Activated CD4-positive, alpha-beta memory T cell treated with anti-CD3 and anti-CD28 coated beads for 36 hours (primary cell): ENCODE results near the gene GATB. TPM values are rescaled to one million over a fixed set of nuclear protein-coding genes. Genes with fewer than 3 reads are reported as not detected.

Source experiments
- CTCF ChIA-PET: fragments of 350-600 bp; sonication (Branson Sonifier 250); formaldehyde crosslinking; loops from one replicate; lab custom pipeline; 2021; ENCODE audit warnings: antibody characterized with exemption, inconsistent platforms; lab: Charles Lee
- POLR2A ChIA-PET: fragments of 350-600 bp; sonication (Branson Sonifier 250); formaldehyde crosslinking; loops from one replicate; lab custom pipeline; 2021; ENCODE audit warnings: antibody characterized with exemption; lab: Charles Lee
- DNase-seq: peaks from one replicate; pipeline ENCODE4 v3.0.0-alpha.2; 2020
- H3K27ac Mint-ChIP-seq: one replicate; pipeline ENCODE4 v1.8.0; 2021; ENCODE audit warnings: mixed read lengths
- H3K27me3 Mint-ChIP-seq: one replicate; pipeline ENCODE4 v1.8.0; 2021; ENCODE audit warnings: mixed read lengths
- H3K36me3 Mint-ChIP-seq: one replicate; pipeline ENCODE4 v1.8.0; 2021; ENCODE audit warnings: mixed read lengths
- H3K4me1 Mint-ChIP-seq: one replicate; pipeline ENCODE4 v1.8.0; 2021; ENCODE audit warnings: low read depth, mixed read lengths
- H3K4me3 Mint-ChIP-seq: one replicate; pipeline ENCODE4 v1.8.0; 2021; ENCODE audit warnings: mild to moderate bottlenecking, mixed read lengths
- H3K9me3 Mint-ChIP-seq: one replicate; pipeline ENCODE4 v1.8.0; 2021; ENCODE audit warnings: mixed read lengths
- intact Hi-C: fragments of 100-400 bp; cut with micrococcal nuclease; formaldehyde crosslinking; loops from one replicate; pipeline ENCODE4 v1.15.1; 2023
- total RNA-seq, 2 experiments: library from RNA; stranded (reverse); gene quantifications; one replicate each; pipeline ENCODE4 v1.2.3, GENCODE V29; 2021

The GATB gene
- total RNA-seq, 2 experiments from 2014 or later = 16.1 to 16.5 TPM

DNA sequence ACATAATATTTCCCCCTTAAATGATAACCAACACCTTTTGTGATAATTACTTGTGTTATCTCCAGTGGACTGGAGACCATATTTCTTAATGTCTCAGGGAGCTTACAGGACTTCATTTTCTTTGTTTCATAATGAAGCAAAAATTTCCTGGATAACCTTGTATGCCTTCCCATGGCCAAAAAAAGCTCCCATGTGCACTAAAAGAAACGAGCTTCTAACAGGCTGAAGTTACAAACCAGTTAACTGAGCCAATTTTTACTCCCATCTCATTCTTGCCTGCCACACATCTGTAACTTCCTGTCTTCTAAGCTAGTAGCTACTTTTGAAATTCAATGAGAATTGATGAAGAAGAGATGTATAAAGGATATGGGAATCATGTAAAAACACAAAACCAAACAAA lies 32.8 kb downstream of the GATB start:
- Mint-ChIP-seq H3K9me3 (no peaks in the 10 kb centered on the region), H3K27me3 (no peaks in the 10 kb centered on the region), H3K27ac (no peak overlapping the region), H3K36me3 (peaks cover 2% of the 10 kb centered on the region), H3K4me1 (peaks cover 10% of the 10 kb centered on the region), H3K4me3 (no peak overlapping the region)
- POLR2A ChIA-PET = no interaction called here
- no peak for DNase-seq
- CTCF ChIA-PET = interaction anchor here (1.0 to 1.1 kb wide), 2 partner anchors 25 to 74 kb away, joined by 3 read pairs; no protein-coding TSS in a partner anchor
- intact Hi-C loops = loop anchor here (2.0 kb wide), 1 partner anchor 25 kb away; no protein-coding TSS in a partner anchor

DNA sequence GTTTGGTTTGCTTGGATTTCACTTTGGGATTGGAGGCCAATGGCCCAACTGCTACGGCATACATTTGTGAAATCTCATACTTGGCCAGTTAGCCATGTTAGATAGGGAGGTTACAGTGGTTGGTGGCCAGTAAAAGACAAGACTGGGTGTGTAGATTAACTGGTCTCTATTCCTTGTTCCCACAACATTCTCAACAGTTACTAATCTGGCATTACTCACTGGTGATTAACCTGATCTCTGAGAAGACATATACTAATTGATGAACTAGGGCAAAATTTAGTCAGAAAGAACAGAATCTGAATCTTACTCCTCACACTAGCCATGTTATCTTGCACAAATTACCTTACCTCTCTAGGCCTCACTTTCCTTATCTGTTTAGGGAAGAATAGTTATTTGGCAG lies 33.4 kb downstream of the GATB start:
- ChIA-PET CTCF (no interaction called here), POLR2A (no interaction called here)
- intact Hi-C loops = no loop called here
- Mint-ChIP-seq H3K27me3 (no peaks in the 10 kb centered on the region), H3K4me1 (peaks cover 10% of the 10 kb centered on the region), H3K36me3 (peaks cover 2% of the 10 kb centered on the region), H3K27ac (no peak overlapping the region), H3K9me3 (no peaks in the 10 kb centered on the region), H3K4me3 (no peak overlapping the region)
- no peak for DNase-seq

DNA sequence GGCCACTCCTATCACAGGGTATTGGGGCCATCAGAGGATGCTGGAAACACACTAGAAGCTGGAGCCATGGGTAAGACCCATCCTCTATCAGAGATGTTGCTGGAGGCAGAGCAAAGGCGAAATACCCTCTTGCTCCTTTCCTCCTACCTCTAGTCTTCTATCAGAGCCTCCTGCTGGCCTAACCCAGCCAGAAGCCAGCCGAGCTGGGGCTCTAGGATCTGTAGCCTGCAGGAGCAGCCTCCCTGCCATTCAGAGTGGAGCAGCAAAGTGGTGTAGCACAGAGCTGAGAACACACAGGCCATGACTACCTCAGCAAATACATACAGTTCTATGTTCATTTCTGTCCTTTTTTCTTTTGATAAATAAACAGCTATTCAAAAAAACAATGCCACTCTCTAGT lies 35.7 kb downstream of the GATB start:
- Mint-ChIP-seq H3K4me1 (peaks cover 10% of the 10 kb centered on the region), H3K9me3 (no peaks in the 10 kb centered on the region), H3K4me3 (no peak overlapping the region), H3K27ac (no peak overlapping the region), H3K36me3 (peaks cover 2% of the 10 kb centered on the region), H3K27me3 (no peaks in the 10 kb centered on the region)
- POLR2A ChIA-PET = no interaction called here
- CTCF ChIA-PET = no interaction called here
- DNase-seq = no peak
- intact Hi-C loops = no loop called here

DNA sequence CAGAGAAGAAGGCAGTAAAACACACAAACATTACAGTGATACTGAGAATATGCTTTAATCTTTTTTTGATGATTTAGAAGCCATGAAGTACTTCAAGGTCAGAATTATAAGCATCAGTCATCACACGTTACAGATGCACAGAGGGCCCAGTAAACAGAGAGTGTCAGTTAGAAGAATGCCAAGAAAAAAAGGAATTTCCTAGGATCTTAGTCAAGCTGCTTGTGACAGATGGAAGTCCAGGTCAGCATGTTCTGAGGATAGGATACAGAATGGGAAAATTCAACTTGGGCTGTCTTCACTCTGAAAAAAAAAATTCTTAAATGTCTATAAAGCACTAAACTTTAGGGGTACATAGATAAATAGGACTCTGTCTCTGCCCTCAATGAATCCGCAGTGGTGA lies 38.9 kb downstream of the GATB start:
- Mint-ChIP-seq H3K27me3 (no peaks in the 10 kb centered on the region), H3K4me1 (no peaks in the 10 kb centered on the region), H3K4me3 (no peak overlapping the region), H3K9me3 (no peaks in the 10 kb centered on the region), H3K36me3 (no peaks in the 10 kb centered on the region), H3K27ac (no peak overlapping the region)
- CTCF ChIA-PET = no interaction called here
- intact Hi-C loops = no loop called here
- POLR2A ChIA-PET = no interaction called here
- DNase-seq = no peak

DNA sequence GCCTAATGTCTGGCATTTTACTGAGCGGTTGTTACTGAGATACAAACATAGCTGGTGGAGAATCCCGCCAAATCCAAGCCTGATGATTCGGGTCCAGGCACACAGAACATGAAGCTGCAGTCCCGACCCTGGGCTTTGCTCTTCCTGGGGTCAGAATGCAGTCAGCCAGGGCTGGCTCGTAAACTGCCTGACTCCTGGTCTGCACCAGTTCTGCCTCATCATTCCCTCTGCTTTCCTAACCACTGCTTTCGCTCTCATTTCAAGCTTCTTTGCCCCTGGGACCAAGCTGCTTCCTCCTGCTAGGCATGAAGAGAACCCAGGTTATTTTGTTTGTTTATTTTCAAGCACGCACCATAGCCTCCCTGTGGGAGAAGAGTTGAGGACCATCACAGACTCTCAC lies 39.3 kb downstream of the GATB start:
- Mint-ChIP-seq H3K4me1 (no peaks in the 10 kb centered on the region), H3K27ac (no peak overlapping the region), H3K4me3 (no peak overlapping the region), H3K27me3 (no peaks in the 10 kb centered on the region), H3K36me3 (no peaks in the 10 kb centered on the region), H3K9me3 (no peaks in the 10 kb centered on the region)
- POLR2A ChIA-PET = no interaction called here
- intact Hi-C loops = no loop called here
- CTCF ChIA-PET = no interaction called here
- no peak for DNase-seq

DNA sequence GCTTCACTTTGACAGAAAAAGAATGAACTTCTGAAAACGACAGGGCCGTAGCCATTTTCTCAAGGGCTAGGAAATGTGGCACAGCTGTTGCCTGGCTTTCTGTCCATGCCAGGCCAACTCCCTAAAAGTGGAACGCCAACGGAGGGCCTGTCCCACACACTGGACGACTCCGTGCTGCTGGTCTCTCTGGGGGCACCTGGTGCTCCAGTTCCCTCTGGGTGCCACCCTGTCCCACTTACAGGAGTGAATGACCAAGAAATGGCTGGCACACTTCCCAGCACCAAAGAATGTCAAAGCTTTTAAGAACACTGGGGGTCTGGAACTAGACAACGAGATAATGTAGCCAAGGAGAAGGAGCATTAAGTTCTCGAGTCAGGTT lies 40.9 kb downstream of the GATB start:
- ChIA-PET POLR2A (no interaction called here), CTCF (no interaction called here)
- no peaks in the 10 kb centered on the region for H3K27me3 Mint-ChIP-seq
- H3K4me3 Mint-ChIP-seq = no peak overlapping the region
- intact Hi-C loops = no loop called here
- DNase-seq = no peak
- no peak overlapping the region for H3K27ac Mint-ChIP-seq
- H3K4me1 Mint-ChIP-seq = no peaks in the 10 kb centered on the region
- H3K36me3 Mint-ChIP-seq = peaks cover 3% of the 10 kb centered on the region
- no peaks in the 10 kb centered on the region for H3K9me3 Mint-ChIP-seq

DNA sequence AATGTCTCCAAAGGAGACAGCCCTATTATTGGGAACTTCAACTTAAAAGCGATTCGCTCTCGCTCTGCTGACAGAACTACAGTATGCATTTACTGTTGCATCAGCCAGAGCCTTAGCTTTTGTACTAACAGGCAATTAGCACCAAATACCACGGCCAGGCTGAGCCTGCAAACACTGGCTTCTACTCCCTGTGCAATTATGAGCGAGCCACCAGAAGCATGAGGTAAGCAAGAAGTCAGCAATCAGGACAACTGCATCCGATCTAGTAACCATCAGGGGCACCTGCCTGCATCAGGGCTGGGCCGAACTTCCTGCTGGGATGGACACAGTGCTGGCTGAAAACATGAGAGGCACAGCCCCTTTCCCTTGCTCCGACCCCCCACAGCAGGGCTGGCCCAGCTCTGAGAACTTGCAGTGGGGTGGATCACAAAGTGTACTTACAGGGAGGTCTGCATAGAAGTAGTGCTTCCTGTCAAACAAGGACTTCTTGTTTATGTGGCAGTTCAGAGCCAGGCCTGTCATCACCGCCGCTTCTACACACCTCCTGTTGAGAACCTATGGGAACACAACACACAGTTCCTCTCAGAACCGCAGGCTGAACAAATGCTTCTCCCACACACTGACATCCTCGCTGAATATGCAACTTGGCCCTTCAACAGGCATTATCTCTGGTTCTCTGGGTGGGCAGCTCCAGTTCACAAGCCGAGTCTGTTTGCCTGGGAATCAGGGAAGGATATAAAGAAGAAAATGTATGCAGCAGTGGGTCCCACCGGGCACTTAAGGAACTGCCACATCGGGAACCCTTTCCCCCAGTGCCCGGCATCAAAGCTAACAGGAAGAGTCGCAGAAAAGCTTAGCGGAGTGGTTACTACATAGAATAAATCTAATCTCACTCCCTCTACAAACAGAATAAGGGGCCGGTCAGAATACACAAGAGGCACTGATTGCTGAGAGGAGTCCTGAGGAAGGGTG lies 41.5 kb downstream of the GATB start:
- Mint-ChIP-seq H3K4me1 (no peaks in the 10 kb centered on the region), H3K9me3 (no peaks in the 10 kb centered on the region), H3K4me3 (no peak overlapping the region), H3K27ac (no peak overlapping the region), H3K27me3 (no peaks in the 10 kb centered on the region), H3K36me3 (peaks cover 3% of the 10 kb centered on the region)
- ChIA-PET POLR2A (no interaction called here), CTCF (no interaction called here)
- DNase-seq = no peak
- intact Hi-C loops = no loop called here

DNA sequence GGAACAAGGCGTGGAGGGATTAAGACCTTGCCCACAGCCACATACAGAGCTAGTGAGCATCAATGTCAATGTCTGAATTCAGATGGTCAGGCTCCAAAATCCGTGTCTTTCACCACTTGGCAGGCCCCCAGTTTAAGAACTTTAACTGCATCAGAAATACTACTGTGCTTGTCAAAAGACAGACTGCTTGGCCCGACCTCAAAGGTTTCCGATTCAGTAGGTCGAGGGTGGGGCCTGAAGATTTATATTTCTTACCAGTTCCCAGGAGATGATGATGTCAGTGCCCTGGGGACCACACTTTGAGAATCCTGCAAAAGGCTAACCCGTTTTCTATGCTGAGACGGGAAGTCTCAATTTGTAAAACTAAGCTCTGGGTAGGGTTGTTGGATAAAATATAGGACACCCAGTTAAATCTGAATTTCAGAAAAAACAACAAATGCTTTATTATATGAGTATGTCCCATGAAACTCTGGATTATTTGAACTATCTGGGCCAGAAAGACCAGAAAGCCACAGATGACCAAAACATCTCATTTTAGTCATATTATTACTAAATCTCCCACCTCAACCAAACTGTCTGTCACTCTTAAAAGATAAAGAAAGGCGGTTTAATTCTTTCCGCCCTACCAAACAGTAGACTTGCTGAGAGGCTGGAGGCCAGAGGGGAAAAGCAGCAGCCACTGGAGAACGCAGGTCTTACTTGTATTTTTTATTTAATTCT lies 42.7 kb downstream of the GATB start:
- CTCF ChIA-PET = no interaction called here
- DNase-seq = no peak
- POLR2A ChIA-PET = no interaction called here
- H3K4me1 Mint-ChIP-seq = no peaks in the 10 kb centered on the region
- intact Hi-C loops = no loop called here
- H3K9me3 Mint-ChIP-seq = no peaks in the 10 kb centered on the region
- H3K27me3 Mint-ChIP-seq = no peaks in the 10 kb centered on the region
- no peak overlapping the region for H3K27ac Mint-ChIP-seq
- H3K36me3 Mint-ChIP-seq = peaks cover 3% of the 10 kb centered on the region
- no peak overlapping the region for H3K4me3 Mint-ChIP-seq

DNA sequence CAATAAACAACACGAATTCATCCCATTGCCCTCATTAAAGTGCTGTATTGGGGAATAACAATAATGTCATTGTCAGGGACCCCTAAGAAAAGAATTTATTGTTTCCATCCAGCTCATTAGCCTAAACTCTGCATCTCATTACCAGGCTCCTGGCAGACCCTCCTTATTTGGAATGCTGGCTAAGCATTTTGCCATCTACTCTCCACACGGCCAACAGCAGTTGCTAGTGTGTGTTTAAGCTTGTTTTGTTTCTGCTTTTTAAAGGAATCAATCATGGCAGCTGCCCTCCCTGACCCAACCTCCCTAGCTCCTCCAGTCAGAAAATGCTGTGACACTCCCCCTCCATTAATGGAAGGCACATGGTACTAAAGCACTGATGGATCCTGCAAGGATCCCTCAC lies 43.5 kb downstream of the GATB start:
- Mint-ChIP-seq H3K27me3 (no peaks in the 10 kb centered on the region), H3K36me3 (peaks cover 3% of the 10 kb centered on the region), H3K27ac (no peak overlapping the region), H3K4me1 (no peaks in the 10 kb centered on the region), H3K9me3 (no peaks in the 10 kb centered on the region), H3K4me3 (no peak overlapping the region)
- ChIA-PET CTCF (no interaction called here), POLR2A (interaction anchor here (0.9 kb wide), 1 partner anchor 874 kb away, joined by 3 read pairs; no protein-coding TSS in a partner anchor)
- DNase-seq = no peak
- intact Hi-C loops = no loop called here

DNA sequence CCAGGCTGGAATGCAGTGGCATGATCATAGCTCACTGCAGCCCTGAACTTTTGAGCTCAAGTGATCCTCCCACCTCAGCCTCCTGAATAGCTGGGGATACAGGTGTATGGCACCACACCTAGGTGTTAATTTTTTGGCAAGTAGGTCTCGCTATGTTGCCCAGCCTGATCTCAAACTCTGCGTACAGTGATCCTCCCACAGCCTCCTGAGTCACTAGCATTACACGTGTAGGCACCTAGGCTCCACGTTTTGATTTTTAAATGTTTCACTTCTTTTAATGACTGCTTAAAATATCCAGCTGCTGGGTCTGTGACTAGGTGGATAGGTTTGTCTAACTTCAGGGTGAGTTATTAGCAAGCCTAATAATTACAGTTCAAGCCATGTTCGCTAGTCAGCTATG lies 44.5 kb downstream of the GATB start:
- no peak overlapping the region for H3K27ac Mint-ChIP-seq
- no peaks in the 10 kb centered on the region for H3K9me3 Mint-ChIP-seq
- intact Hi-C loops = no loop called here
- ChIA-PET CTCF (no interaction called here), POLR2A (interaction anchor here (0.9 kb wide), 1 partner anchor 875 kb away, joined by 3 read pairs; no protein-coding TSS in a partner anchor)
- no peaks in the 10 kb centered on the region for H3K27me3 Mint-ChIP-seq
- H3K4me3 Mint-ChIP-seq = no peak overlapping the region
- DNase-seq = no peak
- H3K36me3 Mint-ChIP-seq = peaks cover 3% of the 10 kb centered on the region
- H3K4me1 Mint-ChIP-seq = no peaks in the 10 kb centered on the region

DNA sequence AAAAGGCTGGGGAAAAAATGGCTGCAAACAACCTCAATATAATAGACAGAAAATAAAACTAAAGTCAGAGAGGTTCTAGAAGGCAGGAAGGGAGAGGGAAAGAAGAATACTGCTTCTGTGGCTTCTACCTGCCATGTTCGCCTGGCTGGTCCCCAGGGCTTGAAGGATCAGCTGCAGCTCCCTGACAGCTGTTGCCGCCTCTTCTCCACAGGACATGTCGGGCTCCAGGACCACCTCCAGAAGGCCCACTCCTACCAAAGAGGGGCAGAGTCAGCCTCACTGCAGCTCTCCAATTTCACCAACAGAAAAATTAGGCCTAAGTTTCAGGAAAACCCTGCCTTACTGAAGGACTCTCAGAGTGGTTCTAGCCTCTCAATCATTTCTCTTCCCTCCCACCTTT lies 44.9 kb downstream of the GATB start:
- POLR2A ChIA-PET = no interaction called here
- intact Hi-C loops = no loop called here
- no peaks in the 10 kb centered on the region for H3K4me1 Mint-ChIP-seq

DNA sequence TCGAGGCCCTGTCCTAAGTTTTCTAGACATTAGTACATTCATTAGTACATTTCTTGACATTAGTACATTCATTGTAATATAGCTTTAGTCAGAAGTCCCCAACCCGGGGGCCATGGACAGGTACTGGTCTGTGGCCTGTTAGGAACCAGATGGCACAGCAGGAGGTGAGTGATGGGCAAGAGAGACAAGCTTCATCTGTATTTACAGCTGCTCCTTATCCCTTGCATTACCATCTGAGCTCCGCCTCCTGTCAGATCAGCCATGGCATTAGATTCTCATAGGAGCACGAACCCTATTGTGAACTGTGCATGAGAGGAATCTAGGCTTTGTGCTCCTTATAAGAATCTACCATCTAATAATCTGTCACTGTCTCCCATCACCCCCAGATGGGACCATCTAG lies 48.0 kb downstream of the GATB start:
- no peaks in the 10 kb centered on the region for H3K27me3 Mint-ChIP-seq
- H3K4me1 Mint-ChIP-seq = no peaks in the 10 kb centered on the region
- H3K36me3 Mint-ChIP-seq = peaks cover 3% of the 10 kb centered on the region
- H3K27ac Mint-ChIP-seq = no peak overlapping the region
- ChIA-PET POLR2A (no interaction called here), CTCF (no interaction called here)
- H3K9me3 Mint-ChIP-seq = no peaks in the 10 kb centered on the region
- intact Hi-C loops = no loop called here
- no peak for DNase-seq
- no peak overlapping the region for H3K4me3 Mint-ChIP-seq

More for the DNA sequence above, 44.9 kb downstream of the GATB start:
- Mint-ChIP-seq H3K4me3 (no peak overlapping the region), H3K36me3 (peaks cover 3% of the 10 kb centered on the region), H3K9me3 (no peaks in the 10 kb centered on the region), H3K27me3 (no peaks in the 10 kb centered on the region), H3K27ac (no peak overlapping the region)
- CTCF ChIA-PET = no interaction called here
- no peak for DNase-seq
